ENCODE data around the gene COLEC11.

COLEC11 gene

GRCh38 chr2:3585261-3586109 lies 9.4 kb upstream of the COLEC11 start:
- no peak overlapping the region for H3K9ac ChIP-seq

GRCh38 chr2:3586220-3586619 lies 8.7 kb upstream of the COLEC11 start:
- Histone ChIP-seq H3K4me2 (no peak overlapping the region), H4K20me1 (ENCODE audit: insufficient read depth) (no peaks in the 10 kb centered on the region), H3K36me3 (ENCODE audit: insufficient read depth) (peaks cover 3% of the 10 kb centered on the region; the same call in 1 of the 2 replicates), H2AFZ (ENCODE audit: low read depth) (no peak overlapping the region), H3K4me3 (IDR thresholded peaks at IDR 0.05; ENCODE audit: insufficient read depth, low read depth, low read length) (no peak overlapping the region), H3K27ac (no peak overlapping the region), H3K9ac (no peak overlapping the region), H3K27me3 (ENCODE audit: insufficient read depth, low read depth) (no peaks in the 10 kb centered on the region), H3K4me1 (ENCODE audit: low read depth, poor library complexity, severe bottlenecking) (no peaks in the 10 kb centered on the region), H3K79me2 (ENCODE audit: insufficient read depth, low read depth) (0 out of 2 replicates have a peak, but pooled peaks cover 4% of the 10 kb centered on the region)
- no peak for TF ChIP-seq CTCF (conservative IDR thresholded peaks at IDR 0.05; ENCODE audit: low read depth, low read length)

More at GRCh38 chr2:3585261-3586109, 9.4 kb upstream of the COLEC11 start:
- TF ChIP-seq CTCF (conservative IDR thresholded peaks at IDR 0.05; ENCODE audit: low read depth, low read length) = no peak
- Histone ChIP-seq H3K4me2 (no peak overlapping the region), H4K20me1 (ENCODE audit: insufficient read depth) (no peaks in the 10 kb centered on the region), H3K4me3 (IDR thresholded peaks at IDR 0.05; ENCODE audit: insufficient read depth, low read depth, low read length) (no peak overlapping the region), H3K4me1 (ENCODE audit: low read depth, poor library complexity, severe bottlenecking) (no peaks in the 10 kb centered on the region), H2AFZ (ENCODE audit: low read depth) (no peak overlapping the region), H3K79me2 (ENCODE audit: insufficient read depth, low read depth) (0 out of 2 replicates have a peak, but pooled peaks cover 6% of the 10 kb centered on the region), H3K27ac (no peak overlapping the region), H3K27me3 (ENCODE audit: insufficient read depth, low read depth) (no peaks in the 10 kb centered on the region), H3K36me3 (ENCODE audit: insufficient read depth) (peaks cover 3% of the 10 kb centered on the region; the same call in 1 of the 2 replicates)

- no peaks in the 10 kb centered on the region for H3K4me1 ChIP-seq (ENCODE audit: low read depth, poor library complexity, severe bottlenecking)
- TF ChIP-seq CTCF (conservative IDR thresholded peaks at IDR 0.05; ENCODE audit: low read depth, low read length) = no peak
- peaks cover 3% of the 10 kb centered on the region; the same call in 1 of the 2 replicates for H3K36me3 ChIP-seq (ENCODE audit: insufficient read depth)
- H3K79me2 ChIP-seq (ENCODE audit: insufficient read depth, low read depth) = no peaks in the 10 kb centered on the region
- H3K9ac ChIP-seq = no peak overlapping the region
- no peak overlapping the region for H3K27ac ChIP-seq
- no peaks in the 10 kb centered on the region for H4K20me1 ChIP-seq (ENCODE audit: insufficient read depth)
- no peak overlapping the region for H2AFZ ChIP-seq (ENCODE audit: low read depth)
- no peaks in the 10 kb centered on the region for H3K27me3 ChIP-seq (ENCODE audit: insufficient read depth, low read depth)
- no peak overlapping the region for H3K4me2 ChIP-seq
- H3K4me3 ChIP-seq (IDR thresholded peaks at IDR 0.05; ENCODE audit: insufficient read depth, low read depth, low read length) = no peak overlapping the region
These were observed 7.9 kb upstream of the COLEC11 start for GRCh38 chr2:3587021-3587420.

DNA sequence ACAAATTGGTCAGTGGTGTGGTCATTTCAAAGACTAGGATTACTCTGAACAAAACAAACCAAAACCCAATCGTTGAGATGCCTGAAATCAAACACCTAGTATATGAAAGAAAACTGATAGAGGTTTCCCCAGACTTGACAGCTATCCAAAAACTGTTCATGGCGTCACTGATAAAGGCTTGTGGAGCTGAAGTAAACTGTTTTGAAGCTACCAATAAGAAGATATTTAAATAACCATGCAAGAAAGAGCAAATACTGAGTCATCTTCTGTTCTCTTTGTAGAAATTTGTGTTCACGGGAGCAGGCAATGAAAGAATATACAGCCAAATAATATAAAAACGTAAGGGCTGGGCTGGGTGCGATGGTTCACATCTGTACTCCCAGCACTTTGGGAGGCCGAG lies 7.5 kb upstream of the COLEC11 start:
- Histone ChIP-seq H3K79me2 (ENCODE audit: insufficient read depth, low read depth) (no peaks in the 10 kb centered on the region), H3K4me2 (no peak overlapping the region), H2AFZ (ENCODE audit: low read depth) (no peak overlapping the region), H3K27ac (no peak overlapping the region), H4K20me1 (ENCODE audit: insufficient read depth) (no peaks in the 10 kb centered on the region), H3K36me3 (ENCODE audit: insufficient read depth) (peaks cover 3% of the 10 kb centered on the region; the same call in 1 of the 2 replicates), H3K27me3 (ENCODE audit: insufficient read depth, low read depth) (no peaks in the 10 kb centered on the region), H3K4me1 (ENCODE audit: low read depth, poor library complexity, severe bottlenecking) (no peaks in the 10 kb centered on the region), H3K4me3 (IDR thresholded peaks at IDR 0.05; ENCODE audit: insufficient read depth, low read depth, low read length) (no peak overlapping the region), H3K9ac (no peak overlapping the region)
- TF ChIP-seq CTCF (conservative IDR thresholded peaks at IDR 0.05; ENCODE audit: low read depth, low read length) = no peak

Measured in KMS-11 (cell line).